PC-3 (cell line): ENCODE data around the gene LIPT2. TPM values are rescaled to one million over a fixed set of nuclear protein-coding genes. Genes with fewer than 3 reads are reported as not detected.

Source experiments
- ATAC-seq: fragments of 200-7000 bp; cut with Tn5 transposase; 2 replicates; pipeline ENCODE4 v1.9.1; 2020; ENCODE audit warnings: mild to moderate bottlenecking, moderate library complexity
- BruUV-seq: library from RNA; stranded (reverse); fragments of 400-500 nt; replicated peaks from 2 replicates; lab custom pipeline; 2021; lab: Mats Ljungman, UMichigan
- CTCF ChIA-PET: fragments of 300-600 bp; sonication (Branson Sonifier 250); formaldehyde crosslinking; loops from one replicate; lab custom pipeline; 2022; ENCODE audit warnings: antibody characterized with exemption; lab: Charles Lee
- POLR2A ChIA-PET: fragments of 300-600 bp; sonication (Branson Sonifier 250); formaldehyde crosslinking; loops from one replicate; lab custom pipeline; 2022; ENCODE audit warnings: antibody characterized with exemption; ENCODE audit not compliant: unreplicated experiment; lab: Charles Lee
- DNase-seq: peaks from one replicate; pipeline ENCODE4 v3.0.0-alpha.2; 2015
- H2AFZ ChIP-seq: fragments of 300-600 bp; sonication (generic); 2 replicates; pipeline ENCODE4 v1.6.0; 2016; ENCODE audit warnings: antibody characterized with exemption, low read length
- H3F3A ChIP-seq: fragments of 300-600 bp; sonication (generic); one replicate; pipeline ENCODE4 v1.6.0; 2017; ENCODE audit warnings: antibody characterized with exemption, low read length, control low read depth, mild to moderate bottlenecking; ENCODE audit not compliant: unreplicated experiment
- H3K27ac ChIP-seq: fragments of 300-600 bp; sonication (generic); 2 replicates; pipeline ENCODE4 v1.5.1; 2016; ENCODE audit warnings: mild to moderate bottlenecking, low read length
- H3K27me3 ChIP-seq: fragments of 300-600 bp; sonication (generic); 2 replicates; pipeline ENCODE4 v1.6.1; 2016; ENCODE audit warnings: low read length, mixed read lengths
- H3K36me3 ChIP-seq: fragments of 300-600 bp; sonication (generic); 2 replicates; pipeline ENCODE4 v1.6.1; 2016; ENCODE audit warnings: low read depth, mixed run types, low read length, mixed read lengths
- H3K4me1 ChIP-seq: fragments of 300-600 bp; sonication (generic); 2 replicates; pipeline ENCODE4 v1.5.1; 2016; ENCODE audit warnings: low read length; ENCODE audit not compliant: insufficient read depth
- H3K4me2 ChIP-seq: fragments of 300-600 bp; sonication (generic); 2 replicates; pipeline ENCODE4 v1.6.0; 2016; ENCODE audit warnings: low read length
- H3K4me3 ChIP-seq: fragments of 300-600 bp; sonication (generic); 2 replicates; pipeline ENCODE4 v1.5.1; 2016; ENCODE audit warnings: mild to moderate bottlenecking, low read length, mixed read lengths
- H3K79me2 ChIP-seq: fragments of 300-600 bp; sonication (generic); 2 replicates; pipeline ENCODE4 v1.6.1; 2017; ENCODE audit warnings: low read length, mixed read lengths
- H3K9ac ChIP-seq: fragments of 300-600 bp; sonication (generic); 2 replicates; pipeline ENCODE4 v1.6.0; 2016; ENCODE audit warnings: mild to moderate bottlenecking, low read length
- H3K9me2 ChIP-seq: fragments of 300-600 bp; sonication (generic); replicated peaks from 2 replicates; pipeline ENCODE4 v1.6.1; 2016; ENCODE audit warnings: mixed run types, low read length, mixed read lengths
- H3K9me3 ChIP-seq: fragments of 300-600 bp; sonication (generic); 2 replicates; pipeline ENCODE4 v1.6.1; 2016; ENCODE audit warnings: low read length, mixed read lengths
- H4K20me1 ChIP-seq: fragments of 300-600 bp; sonication (generic); 2 replicates; pipeline ENCODE4 v1.6.1; 2016; ENCODE audit warnings: low read length, mixed read lengths
- EZH2 ChIP-seq: fragments of 300-600 bp; sonication (generic); IDR thresholded peaks from one replicate; pipeline ENCODE4 v1.6.1; 2017; ENCODE audit warnings: antibody characterized with exemption, mild to moderate bottlenecking, low read length; ENCODE audit not compliant: unreplicated experiment
- EZH2phosphoT487 ChIP-seq: fragments of 300-600 bp; sonication (generic); IDR thresholded peaks from 2 replicates; pipeline ENCODE4 v1.6.1; 2018; ENCODE audit warnings: mild to moderate bottlenecking, antibody characterized with exemption, low read length, borderline replicate concordance
- intact Hi-C: fragments of 100-400 bp; cut with micrococcal nuclease; formaldehyde crosslinking; loops from 2 replicates; pipeline ENCODE4 v1.9.0; 2023
- total RNA-seq: library from RNA; depleted of rRNA; stranded (reverse); fragments of >200 nt; gene quantifications from 2 replicates; pipeline ENCODE4 v1.2.3, GENCODE V29; 2014
- TF ChIP-seq, protein P1 (sequence below): fragments of 300-600 bp; sonication (generic); conservative IDR thresholded peaks from 2 replicates; pipeline ENCODE4 v1.5.1; 2017; ENCODE audit warnings: antibody characterized with exemption, low read depth, mild to moderate bottlenecking, low read length

Gene LIPT2
- total RNA-seq, 1 experiment from 2014 or later = 11.3 TPM

GRCh38 chr11:74532501-74533246 lies 39.1 kb upstream of the LIPT2 start:
- ChIA-PET POLR2A (no interaction called here), CTCF (no interaction called here)
- Histone ChIP-seq H3F3A (peaks cover 5% of the 10 kb centered on the region), H3K9ac (no peak overlapping the region), H3K4me3 (no peak overlapping the region), H4K20me1 (no peaks in the 10 kb centered on the region), H3K79me2 (no peaks in the 10 kb centered on the region), H3K4me2 (peak overlapping the region; percentile 49), H3K27me3 (no peaks in the 10 kb centered on the region), H3K27ac (0 out of 2 replicates have a peak overlapping the region, but pooled peaks have one; percentile 14), H3K9me3 (no peaks in the 10 kb centered on the region), H3K36me3 (0 out of 2 replicates have a peak, but pooled peaks cover 1% of the 10 kb centered on the region), H3K4me1 (peaks cover 17% of the 10 kb centered on the region), H2AFZ (no peak overlapping the region), H3K9me2 (no peaks in the 10 kb centered on the region)
- intact Hi-C loops = no loop called here
- TF ChIP-seq, protein P1, sequence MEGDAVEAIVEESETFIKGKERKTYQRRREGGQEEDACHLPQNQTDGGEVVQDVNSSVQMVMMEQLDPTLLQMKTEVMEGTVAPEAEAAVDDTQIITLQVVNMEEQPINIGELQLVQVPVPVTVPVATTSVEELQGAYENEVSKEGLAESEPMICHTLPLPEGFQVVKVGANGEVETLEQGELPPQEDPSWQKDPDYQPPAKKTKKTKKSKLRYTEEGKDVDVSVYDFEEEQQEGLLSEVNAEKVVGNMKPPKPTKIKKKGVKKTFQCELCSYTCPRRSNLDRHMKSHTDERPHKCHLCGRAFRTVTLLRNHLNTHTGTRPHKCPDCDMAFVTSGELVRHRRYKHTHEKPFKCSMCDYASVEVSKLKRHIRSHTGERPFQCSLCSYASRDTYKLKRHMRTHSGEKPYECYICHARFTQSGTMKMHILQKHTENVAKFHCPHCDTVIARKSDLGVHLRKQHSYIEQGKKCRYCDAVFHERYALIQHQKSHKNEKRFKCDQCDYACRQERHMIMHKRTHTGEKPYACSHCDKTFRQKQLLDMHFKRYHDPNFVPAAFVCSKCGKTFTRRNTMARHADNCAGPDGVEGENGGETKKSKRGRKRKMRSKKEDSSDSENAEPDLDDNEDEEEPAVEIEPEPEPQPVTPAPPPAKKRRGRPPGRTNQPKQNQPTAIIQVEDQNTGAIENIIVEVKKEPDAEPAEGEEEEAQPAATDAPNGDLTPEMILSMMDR = no peak
- TF ChIP-seq EZH2 (no peak), EZH2phosphoT487 (no peak)
- peak; percentile 79 for ATAC-seq
- peak; percentile 98 for DNase-seq
- BruUV-seq = no TSS peak

- no peak overlapping the region for H3K4me2 ChIP-seq
- DNase-seq = no peak
- intact Hi-C loops = loop anchor here (10.0 kb wide), 1 partner anchor 50 kb away; no protein-coding TSS in a partner anchor
- H2AFZ ChIP-seq = no peak overlapping the region
- no peaks in the 10 kb centered on the region for H3K27me3 ChIP-seq
- no peaks in the 10 kb centered on the region for H3K79me2 ChIP-seq
- peaks cover 14% of the 10 kb centered on the region for H3K4me1 ChIP-seq
- H3F3A ChIP-seq = no peaks in the 10 kb centered on the region
- H3K9me2 ChIP-seq = no peaks in the 10 kb centered on the region
- ChIA-PET POLR2A (interaction anchor here (0.6 kb wide), 1 partner anchor 35 kb away, joined by 11 read pairs; no protein-coding TSS in a partner anchor), CTCF (no interaction called here)
- TF ChIP-seq, protein P1 = no peak
- no peak for TF ChIP-seq EZH2phosphoT487
- TF ChIP-seq EZH2 = no peak
- H3K36me3 ChIP-seq = no peaks in the 10 kb centered on the region
- no peak overlapping the region for H3K4me3 ChIP-seq
- BruUV-seq = no TSS peak
- H4K20me1 ChIP-seq = no peaks in the 10 kb centered on the region
- no peaks in the 10 kb centered on the region for H3K9me3 ChIP-seq
- ATAC-seq = no peak
- H3K27ac ChIP-seq = no peak overlapping the region
- no peak overlapping the region for H3K9ac ChIP-seq
Measured at GRCh38 chr11:74524978-74525377, 31.5 kb upstream of the LIPT2 start.

DNA sequence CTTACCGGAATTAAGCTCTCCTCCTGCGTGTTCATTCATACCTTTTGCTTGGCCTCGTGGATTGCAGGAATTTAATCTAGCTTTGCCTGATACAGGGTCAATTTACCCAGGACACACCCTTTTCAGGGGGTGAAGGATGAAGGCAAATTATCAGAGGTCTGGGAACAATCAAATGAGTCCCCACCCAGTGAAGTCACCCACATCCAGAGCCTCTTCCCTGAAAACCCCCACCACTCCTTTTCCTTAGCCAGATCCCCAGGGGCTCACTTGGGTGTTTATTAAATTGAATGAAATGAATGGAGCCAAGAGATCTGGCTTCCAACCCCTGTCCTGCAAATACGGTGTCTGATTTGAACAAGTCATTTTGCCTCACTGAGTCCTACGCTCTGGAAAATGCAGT lies 31.0 kb upstream of the LIPT2 start:
- H3K9me3 ChIP-seq = no peaks in the 10 kb centered on the region
- POLR2A ChIA-PET = no interaction called here
- ATAC-seq (no peak), DNase-seq (no peak)
- no peak overlapping the region for H3K9ac ChIP-seq
- H3K79me2 ChIP-seq = no peaks in the 10 kb centered on the region
- CTCF ChIA-PET = interaction anchor here (0.6 kb wide), 1 partner anchor 46 kb away, joined by 5 read pairs; no protein-coding TSS in a partner anchor
- no peak overlapping the region for H2AFZ ChIP-seq
- no peaks in the 10 kb centered on the region for H3F3A ChIP-seq
- H3K36me3 ChIP-seq = no peaks in the 10 kb centered on the region
- H3K4me2 ChIP-seq = no peak overlapping the region
- no peaks in the 10 kb centered on the region for H3K9me2 ChIP-seq
- TF ChIP-seq EZH2phosphoT487 (no peak), EZH2 (no peak)
- TF ChIP-seq, protein P1 = no peak
- H3K27ac ChIP-seq = no peak overlapping the region
- no TSS peak for BruUV-seq
- no peaks in the 10 kb centered on the region for H3K27me3 ChIP-seq
- no peak overlapping the region for H3K4me3 ChIP-seq
- H3K4me1 ChIP-seq = peaks cover 14% of the 10 kb centered on the region
- intact Hi-C loops = loop anchor here (10.0 kb wide), 1 partner anchor 50 kb away; no protein-coding TSS in a partner anchor
- H4K20me1 ChIP-seq = no peaks in the 10 kb centered on the region
